Spinal cord (tissue), 10 donors: Measurements from ENCODE around the gene KCTD8. TPM values are rescaled to one million over a fixed set of nuclear protein-coding genes. Genes with fewer than 3 reads are reported as not detected.

Experiments used
- DNase-seq, 6 donors: peaks; one replicate each; pipeline versions ENCODE4 v3.0.0 to v3.0.0-alpha.2; 2013 to 2015; ENCODE audit warnings: low spot score in 6 of 6, low read depth in 4 of 6
- H3K27ac ChIP-seq: one replicate; pipeline ENCODE4 v1.5.1; 2013; ENCODE audit warnings: low read depth, low read length, control low read depth
- H3K27me3 ChIP-seq: one replicate; pipeline ENCODE4 v1.6.1; 2013; ENCODE audit warnings: low read length; ENCODE audit not compliant: control insufficient read depth, insufficient read depth
- H3K36me3 ChIP-seq: one replicate; pipeline ENCODE4 v1.6.1; 2013; ENCODE audit warnings: low read length; ENCODE audit not compliant: control insufficient read depth, insufficient read depth
- H3K4me1 ChIP-seq: one replicate; pipeline ENCODE4 v1.6.1; 2013; ENCODE audit warnings: low read length; ENCODE audit not compliant: control insufficient read depth, insufficient read depth
- H3K4me3 ChIP-seq: one replicate; pipeline ENCODE4 v1.5.1; 2013; ENCODE audit warnings: low read depth, low read length, control low read depth
- H3K9me3 ChIP-seq: one replicate; pipeline ENCODE4 v1.6.1; 2013; ENCODE audit warnings: low read length; ENCODE audit not compliant: control insufficient read depth, insufficient read depth
- WGBS: methylation state at CpG from one replicate; pipeline ENCODE4 v1.1.5; 2013; ENCODE audit warnings: missing lambda C conversion rate; ENCODE audit not compliant: insufficient coverage; 5-methylcytosine and 5-hydroxymethylcytosine counted together
- long read RNA-seq, 4 donors: transcript quantifications; one replicate each; lab custom pipeline, GENCODE V29; 2026
- polyA plus RNA-seq, 2 donors: library from polyadenylated mRNA; unstranded; fragments of 120-200 nt; gene quantifications; one replicate each; pipeline ENCODE4 v1.2.1, GENCODE V29; 2013; ENCODE audit not compliant: insufficient read length in 2 of 2
- total RNA-seq, 2 donors: library from RNA; depleted of rRNA in 1 of 2; stranded (reverse); fragments of 120-200 nt in 1 of 2; fragments of >200 nt in 1 of 2; gene quantifications; one replicate each; pipeline versions ENCODE4 v1.2.3 to v1.2.4, GENCODE V29; 2013 to 2014
- donor health status: healthy.

KCTD8 gene
- total RNA-seq = 10 to 100 TPM in 1 of 2 donors, 1 to 10 TPM in 1; 4.1 to 12.8 TPM
- polyA plus RNA-seq = 10 to 100 TPM; 26.8 to 27.1 TPM
- long read RNA-seq, donor 1, partial matches to known transcripts = 23 of 23 reads
- long read RNA-seq, donor 1, other reads (novel, unspliced or antisense) = 0 of 23 reads
- long read RNA-seq, donor 2 = 0 reads
- long read RNA-seq, donor 3 = 0 reads
- long read RNA-seq, donor 4 = 0 reads

- peaks cover 21% of the 10 kb centered on the region for H3K27me3 ChIP-seq
- WGBS = under 1% methylated on average over 71 of the region's 74 CpGs
- no peaks in the 10 kb centered on the region for H3K9me3 ChIP-seq
- peak; percentile 75 to 98 (median 90) for DNase-seq
- H3K4me1 ChIP-seq = peaks cover 15% of the 10 kb centered on the region
- no peaks in the 10 kb centered on the region for H3K36me3 ChIP-seq
- H3K27ac ChIP-seq = peak within 1 kb of the TSS; percentile 44
- H3K4me3 ChIP-seq = peak within 1 kb of the TSS; percentile 55
These were observed at the start of gene KCTD8 for GRCh38 chr4:44448521-44449461. KCTD8 (minus strand) TSS chr4:44448809.

GRCh38 chr4:44494810-44495701, 46.4 kb upstream of the KCTD8 start:
- no CpG with 5 or more reads among the region's 1 CpG for WGBS
- no peaks in the 10 kb centered on the region for H3K9me3 ChIP-seq
- no peaks in the 10 kb centered on the region for H3K36me3 ChIP-seq

GRCh38 chr4:44493924-44494323, 45.3 kb upstream of the KCTD8 start:
- no peaks in the 10 kb centered on the region for H3K27me3 ChIP-seq
- no peak overlapping the region for H3K4me3 ChIP-seq
- WGBS = 100% methylated on average over 1 of the region's 6 CpGs
- H3K4me1 ChIP-seq = no peaks in the 10 kb centered on the region
- DNase-seq = peak in 1 of 6 donors; percentile 15
- no peaks in the 10 kb centered on the region for H3K9me3 ChIP-seq
- H3K27ac ChIP-seq = no peak overlapping the region
- no peaks in the 10 kb centered on the region for H3K36me3 ChIP-seq

More at GRCh38 chr4:44494810-44495701, 46.4 kb upstream of the KCTD8 start:
- DNase-seq = no peak
- no peaks in the 10 kb centered on the region for H3K27me3 ChIP-seq
- no peaks in the 10 kb centered on the region for H3K4me1 ChIP-seq
- H3K27ac ChIP-seq = no peak overlapping the region
- no peak overlapping the region for H3K4me3 ChIP-seq

GRCh38 chr4:44487341-44487740, 38.7 kb upstream of the KCTD8 start:
- DNase-seq = no peak
- no CpG with 5 or more reads among the region's 3 CpGs for WGBS
- H3K4me1 ChIP-seq = no peaks in the 10 kb centered on the region
- H3K27me3 ChIP-seq = no peaks in the 10 kb centered on the region
- H3K9me3 ChIP-seq = peaks cover 2% of the 10 kb centered on the region
- H3K27ac ChIP-seq = no peak overlapping the region
- H3K36me3 ChIP-seq = no peaks in the 10 kb centered on the region
- no peak overlapping the region for H3K4me3 ChIP-seq

GRCh38 chr4:44479731-44480130, 31.1 kb upstream of the KCTD8 start:
- no peaks in the 10 kb centered on the region for H3K36me3 ChIP-seq

GRCh38 chr4:44462259-44462658, 13.7 kb upstream of the KCTD8 start:
- DNase-seq = no peak
- H3K4me3 ChIP-seq = no peak overlapping the region
- no CpG with 5 or more reads among the region's 1 CpG for WGBS
- no peaks in the 10 kb centered on the region for H3K4me1 ChIP-seq
- H3K27ac ChIP-seq = no peak overlapping the region
- H3K9me3 ChIP-seq = peaks cover 2% of the 10 kb centered on the region
- no peaks in the 10 kb centered on the region for H3K36me3 ChIP-seq
- H3K27me3 ChIP-seq = no peaks in the 10 kb centered on the region

More at GRCh38 chr4:44479731-44480130, 31.1 kb upstream of the KCTD8 start:
- no peak overlapping the region for H3K4me3 ChIP-seq
- no peaks in the 10 kb centered on the region for H3K4me1 ChIP-seq
- DNase-seq = no peak
- no peaks in the 10 kb centered on the region for H3K27me3 ChIP-seq
- no peak overlapping the region for H3K27ac ChIP-seq
- H3K9me3 ChIP-seq = no peaks in the 10 kb centered on the region

- Histone ChIP-seq H3K4me1 (peaks cover 15% of the 10 kb centered on the region), H3K27ac (peak overlapping the region; percentile 44), H3K27me3 (peaks cover 21% of the 10 kb centered on the region), H3K36me3 (no peaks in the 10 kb centered on the region), H3K4me3 (peak overlapping the region; percentile 55), H3K9me3 (no peaks in the 10 kb centered on the region)
- under 1% methylated on average over 110 of the region's 110 CpGs for WGBS
- DNase-seq = peak in 4 of 6 donors; percentile 49 to 87 (median 62)
These were observed 775 bp downstream of the KCTD8 start for GRCh38 chr4:44447563-44448504.

GRCh38 chr4:44446801-44447562, 1.6 kb downstream of the KCTD8 start:
- Histone ChIP-seq H3K36me3 (no peaks in the 10 kb centered on the region), H3K4me3 (peak overlapping the region; percentile 55), H3K27ac (no peak overlapping the region), H3K27me3 (peaks cover 21% of the 10 kb centered on the region), H3K9me3 (no peaks in the 10 kb centered on the region), H3K4me1 (peaks cover 15% of the 10 kb centered on the region)
- peak in 2 of 6 donors; percentile 13 to 48 for DNase-seq
- WGBS = under 1% methylated on average over 25 of the region's 32 CpGs
